HepG2 (cell line): ENCODE results near the gene MYL6. TPM values are rescaled to one million over a fixed set of nuclear protein-coding genes. Genes with fewer than 3 reads are reported as not detected.

Experiments
- AGO1 ChIP-seq: fragments of 200-400 bp; formaldehyde crosslinking; IDR thresholded peaks from 2 replicates; pipeline ENCODE4 v1.6.1; 2017; ENCODE audit warnings: mild to moderate bottlenecking, low read depth, low read length, moderate library complexity; ENCODE audit not compliant: poor library complexity, severe bottlenecking
- ATF4 ChIP-seq, 2 experiments: fragments of 450-650 bp in 1 of 2; sonication (generic) in 1 of 2; formaldehyde crosslinking; IDR thresholded peaks; 2 replicates each; pipeline versions ENCODE4 v1.5.0 to v1.8.0; 2020 to 2022; ENCODE audit warnings: mild to moderate bottlenecking in 1 of 2, missing genetic modification reagents in 1 of 2
- E2F5 ChIP-seq: sonication (generic); formaldehyde crosslinking; conservative IDR thresholded peaks from 2 replicates; pipeline ENCODE4 v1.4.0; 2020; ENCODE audit warnings: missing genetic modification reagents
- HNRNPK ChIP-seq: fragments of 200-400 bp; formaldehyde crosslinking; IDR thresholded peaks from 2 replicates; pipeline ENCODE4 v1.6.1; 2018; ENCODE audit warnings: low read length, low read depth, moderate library complexity, mild to moderate bottlenecking; ENCODE audit not compliant: poor library complexity, severe bottlenecking
- IKZF4 ChIP-seq: sonication (generic); formaldehyde crosslinking; IDR thresholded peaks from 2 replicates; pipeline ENCODE4 v1.5.1; 2020; ENCODE audit warnings: borderline replicate concordance, mild to moderate bottlenecking, low read depth, missing genetic modification reagents; ENCODE audit errors: not compliant biosample characterization
- MLX ChIP-seq: IDR thresholded peaks from 2 replicates; pipeline ENCODE4 v1.6.1; 2016
- PAF1 ChIP-seq: IDR thresholded peaks from 2 replicates; pipeline ENCODE4 v1.6.1; 2016; ENCODE audit warnings: missing genetic modification reagents, missing compliant biosample characterization
- PBX2 ChIP-seq: IDR thresholded peaks from 2 replicates; pipeline ENCODE4 v1.6.1; 2016; ENCODE audit warnings: control low read depth
- PCBP1 ChIP-seq: fragments of 200-400 bp; formaldehyde crosslinking; IDR thresholded peaks from 2 replicates; pipeline ENCODE4 v1.6.1; 2017; ENCODE audit warnings: mild to moderate bottlenecking, low read depth, low read length, borderline replicate concordance
- RFX5 ChIP-seq: IDR thresholded peaks from 2 replicates; pipeline ENCODE4 v1.6.1; 2011; ENCODE audit warnings: low read depth, low read length, improper control_type of control experiment
- ZMYM4 ChIP-seq: sonication (generic); formaldehyde crosslinking; IDR thresholded peaks from 2 replicates; pipeline ENCODE4 v1.8.1; 2023; ENCODE audit warnings: mild to moderate bottlenecking, missing genetic modification reagents
- ZNF160 ChIP-seq: sonication (generic); formaldehyde crosslinking; IDR thresholded peaks from 2 replicates; pipeline ENCODE4 v1.8.0; 2022; ENCODE audit warnings: mild to moderate bottlenecking, inconsistent platforms, missing genetic modification reagents
- ZNF574 ChIP-seq: sonication (generic); formaldehyde crosslinking; IDR thresholded peaks from 2 replicates; pipeline ENCODE4 v1.4.0; 2020; ENCODE audit warnings: missing genetic modification reagents
- ZNF609 ChIP-seq: sonication (generic); formaldehyde crosslinking; IDR thresholded peaks from 2 replicates; pipeline ENCODE4 v1.4.0; 2020; ENCODE audit warnings: mild to moderate bottlenecking, missing genetic modification reagents, borderline replicate concordance
- ZNF672 ChIP-seq: sonication (generic); formaldehyde crosslinking; IDR thresholded peaks from 2 replicates; pipeline ENCODE4 v1.8.1; 2022; ENCODE audit warnings: missing genetic modification reagents
- ZNF816 ChIP-seq: sonication (generic); formaldehyde crosslinking; IDR thresholded peaks from 2 replicates; pipeline ENCODE4 v1.8.0; 2022; ENCODE audit warnings: missing genetic modification reagents, mild to moderate bottlenecking, borderline replicate concordance
- polyA plus RNA-seq, 8 experiments: library from polyadenylated mRNA; depleted of rRNA in 3 of 8; stranded (reverse) in 7 of 8; unstranded in 1 of 8; fragments of >200 nt; fragmentation: Illumina TruSeq in 4 of 8; extraction: Trizol in 4 of 8; gene quantifications; 2 replicates each; pipeline versions ENCODE4 v1.2.1 to v1.2.3, GENCODE V29; 2011 to 2016; ENCODE audit warnings: low read depth in 4 of 8, missing spikeins in 1 of 8, mixed read lengths in 1 of 8; ENCODE audit not compliant: insufficient read depth in 1 of 8
- total RNA-seq, 5 experiments: library from RNA; depleted of rRNA; stranded (reverse); fragments of >200 nt; fragmentation: Illumina TruSeq; extraction: Trizol; gene quantifications; 2 replicates each; pipeline ENCODE4 v1.2.3, GENCODE V29; 2016; ENCODE audit warnings: low read depth in 1 of 5

Gene MYL6
- total and polyA plus RNA-seq, 2 of the 13 experiments (the other 11 are each of a cell fraction or from before 2014, with no cell fraction given): 1,127 to 1,192 TPM

GRCh38 chr12:56157201-56158028 lies 744 bp upstream of the MYL6 start (continued):
- no peak for TF ChIP-seq MLX (CRISPR knock-in tag)
- TF ChIP-seq ZNF672 (CRISPR knock-in tag): no peak
- TF ChIP-seq AGO1: peak; percentile 66
- TF ChIP-seq HNRNPK: no peak
- no peak for TF ChIP-seq IKZF4 (CRISPR knock-in tag)
- peak; percentile 43; the same call in 1 of the 2 replicates for TF ChIP-seq ZNF160
- TF ChIP-seq ZMYM4 (CRISPR knock-in tag): peak; percentile 53
- no peak for TF ChIP-seq E2F5 (CRISPR knock-in tag)
- 0 out of 2 replicates have a peak, but pooled peaks have one; percentile 3 for TF ChIP-seq ZNF816
- TF ChIP-seq ZNF609: no peak
- TF ChIP-seq RFX5: no peak
- peak; percentile 90 for TF ChIP-seq ZNF574 (CRISPR knock-in tag)
- no peak for TF ChIP-seq PBX2 (CRISPR knock-in tag)
- TF ChIP-seq ATF4 (CRISPR knock-in tag; IDR thresholded peaks at IDR 0.05): 0 out of 4 replicates have a peak, but pooled peaks of 1 of the 2 experiments have one; percentile 1
- TF ChIP-seq PCBP1: 0 out of 2 replicates have a peak, but pooled peaks have one; percentile 25
- TF ChIP-seq PAF1: no peak
